Activated CD8-positive, alpha-beta memory T cell treated with anti-CD3 and anti-CD28 coated beads, Interleukin-2, amount 50 U/mL, for 24 hours (primary cell): ENCODE measurements around the gene TRIB2.

ENCODE experiments used
- DNase-seq: peaks from one replicate; pipeline ENCODE4 v3.0.0-alpha.2; 2020; ENCODE audit errors: extremely low read depth

The TRIB2 gene

DNA sequence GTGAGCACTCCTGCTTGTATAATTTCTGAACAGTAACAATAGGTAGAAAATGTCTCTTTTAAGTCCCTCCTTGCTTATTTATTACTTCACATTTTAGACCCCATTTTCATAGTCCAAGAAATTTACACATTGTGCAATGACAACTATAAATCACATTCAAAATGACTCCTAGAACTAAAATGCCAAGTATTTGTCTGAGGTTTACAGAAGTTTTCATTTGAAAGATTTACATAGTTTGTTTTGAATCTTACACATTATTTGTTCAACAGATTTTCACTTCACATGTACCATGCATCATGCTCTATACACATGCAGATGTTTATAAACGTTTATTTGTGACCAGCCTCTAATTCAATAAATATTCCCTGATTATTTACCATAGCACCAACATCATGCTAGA lies 15.7 kb upstream of the TRIB2 start:
- no peak for DNase-seq

DNA sequence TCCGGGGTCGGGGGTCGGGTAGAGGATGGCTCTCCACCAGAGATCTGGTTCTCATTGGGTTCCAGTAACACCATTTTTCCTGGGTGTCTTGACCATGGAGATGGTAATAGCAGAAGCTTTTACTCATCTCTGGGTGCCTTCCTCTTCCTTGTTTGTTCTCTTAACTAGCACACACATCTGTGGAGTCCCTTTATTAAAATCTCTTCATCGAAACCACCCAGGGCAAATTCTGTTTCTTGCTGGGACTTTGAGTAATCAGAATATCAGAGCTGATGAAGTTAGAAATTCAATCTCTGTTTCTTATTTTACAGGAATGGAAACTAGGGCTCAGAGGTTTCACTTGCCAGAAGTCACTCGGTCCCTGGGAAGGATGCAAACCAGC lies 15.0 kb upstream of the TRIB2 start:
- DNase-seq = no peak

DNA sequence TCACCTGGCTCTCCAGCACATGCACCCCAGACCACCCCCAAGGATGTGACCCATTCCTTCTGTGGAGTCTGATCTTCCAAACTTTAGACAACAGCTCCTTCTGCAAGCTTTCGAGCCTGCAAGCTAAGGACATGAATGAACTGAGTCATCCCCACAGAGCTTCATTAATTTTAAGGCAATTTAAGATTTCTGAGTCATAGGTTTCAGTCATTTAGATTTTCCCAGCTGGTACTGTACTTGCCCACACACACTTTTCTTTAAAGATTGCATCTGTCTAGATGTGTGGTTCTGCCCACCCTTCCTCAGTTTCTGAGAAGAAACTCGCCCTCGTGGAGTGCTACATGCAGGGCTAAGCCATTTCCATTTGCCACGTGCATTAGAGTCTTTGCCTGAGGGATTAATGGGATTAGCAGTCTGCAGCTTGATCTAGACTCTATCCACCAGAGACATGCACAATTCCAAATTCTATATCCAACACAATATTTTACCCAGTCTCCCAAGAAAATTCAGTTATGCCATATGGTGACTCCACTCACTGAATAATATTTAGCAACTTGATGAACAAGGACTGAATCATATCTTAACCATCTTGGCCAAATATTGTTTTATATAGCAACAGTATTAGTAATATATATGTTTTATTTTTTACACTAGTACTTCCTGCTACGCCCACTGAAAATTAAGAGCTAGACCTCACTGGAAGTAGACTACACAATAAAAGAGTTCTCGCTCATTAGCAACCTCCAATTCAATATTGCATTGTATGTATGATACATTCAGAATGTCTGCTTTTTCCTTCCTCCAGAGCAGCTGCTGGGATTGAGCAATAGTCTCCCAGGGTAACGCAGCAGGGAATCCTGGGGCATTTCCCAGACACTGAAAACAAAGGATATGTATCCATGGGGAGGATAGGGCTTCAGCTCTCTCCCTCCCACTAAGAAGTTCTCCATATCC lies 14.3 kb upstream of the TRIB2 start:
- no peak for DNase-seq

DNA sequence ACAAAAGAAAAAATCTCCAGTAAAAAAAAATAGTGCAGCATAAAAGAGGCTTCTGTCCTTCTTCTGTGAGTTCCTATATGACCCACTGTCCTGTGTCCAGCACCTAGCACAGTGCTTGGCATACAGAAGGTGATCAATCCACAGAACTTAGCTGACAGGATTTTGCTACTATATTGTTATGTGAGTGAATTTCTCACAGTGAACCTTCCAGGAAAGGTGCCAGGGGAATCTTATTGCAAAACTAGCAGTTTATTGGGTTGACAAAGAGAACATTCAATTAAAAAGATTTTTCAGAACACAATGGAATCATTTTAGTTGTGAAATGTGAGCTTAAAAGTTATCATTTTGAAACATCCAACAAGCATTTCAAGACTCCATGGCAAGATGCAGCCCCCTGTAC lies 12.4 kb upstream of the TRIB2 start:
- DNase-seq = no peak

DNA sequence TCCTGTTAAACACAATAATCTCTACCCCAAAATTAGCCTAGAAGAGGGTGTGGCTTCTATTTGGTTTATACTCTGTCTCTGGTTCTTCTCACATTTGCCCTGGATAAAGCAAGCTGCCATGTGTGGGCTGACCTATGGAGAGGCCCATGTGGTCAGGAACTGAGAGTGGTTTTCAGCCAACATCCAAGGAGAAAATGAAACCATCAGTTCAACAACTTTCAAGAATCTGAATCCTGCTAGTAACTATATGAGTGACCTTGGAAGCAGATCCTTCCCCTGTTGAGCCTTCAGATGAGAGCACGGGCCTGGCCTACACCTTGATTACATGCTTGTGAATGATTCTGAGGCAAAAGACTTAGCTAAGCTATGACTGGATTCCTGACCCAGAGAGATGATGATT lies 11.5 kb upstream of the TRIB2 start:
- no peak for DNase-seq

DNA sequence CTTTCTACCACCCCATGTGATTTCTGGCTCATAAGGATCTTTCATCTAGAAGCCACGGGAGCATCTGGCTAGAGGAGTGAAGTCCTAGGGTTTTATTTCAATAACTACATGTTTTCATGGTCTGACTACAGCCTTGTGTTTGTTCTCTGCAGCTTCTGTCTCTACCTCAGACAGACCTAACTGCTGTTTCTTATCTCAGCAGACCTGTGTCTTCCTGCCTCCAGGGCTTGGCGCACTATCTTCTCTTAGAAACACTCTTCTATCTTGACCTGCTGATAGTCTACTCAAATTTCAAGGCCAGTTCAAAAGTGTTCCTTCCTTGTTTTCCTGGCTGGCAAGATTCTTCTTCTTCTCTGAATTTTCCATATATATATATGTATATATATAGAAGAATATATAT lies 11.0 kb upstream of the TRIB2 start:
- DNase-seq = no peak

DNA sequence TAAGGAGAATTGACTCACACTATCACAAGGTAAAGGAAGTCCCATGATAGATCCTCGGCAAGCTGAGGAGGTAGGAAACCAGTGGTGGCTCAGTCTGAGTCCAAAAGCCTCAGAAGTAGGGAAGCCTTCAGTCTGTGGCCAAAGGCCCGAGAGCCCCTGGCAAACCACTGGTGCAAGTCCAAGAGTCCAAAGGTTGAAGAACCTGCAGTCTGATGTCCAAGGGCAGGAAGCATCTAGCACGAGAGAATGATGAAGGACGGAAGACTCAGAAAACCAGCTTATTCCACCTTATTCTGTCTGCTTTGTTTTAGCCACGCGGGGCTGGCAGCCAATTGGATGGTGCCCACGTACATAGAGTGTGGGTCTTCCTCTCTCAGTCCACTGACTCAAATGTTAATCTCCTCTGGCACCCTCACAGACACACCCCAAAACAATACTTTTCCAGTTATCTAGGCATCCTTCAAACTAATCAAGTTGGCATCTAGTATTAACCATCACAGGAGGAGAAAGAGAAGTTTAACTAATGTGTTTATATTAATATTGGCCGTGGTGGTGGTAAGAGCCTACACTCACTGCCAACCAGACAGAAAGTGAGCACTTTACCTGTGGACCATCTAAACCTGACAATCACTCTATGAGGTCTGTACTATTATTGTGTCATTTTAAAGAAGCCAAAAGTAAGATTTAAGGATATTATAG lies 8.1 kb upstream of the TRIB2 start:
- DNase-seq = no peak

DNA sequence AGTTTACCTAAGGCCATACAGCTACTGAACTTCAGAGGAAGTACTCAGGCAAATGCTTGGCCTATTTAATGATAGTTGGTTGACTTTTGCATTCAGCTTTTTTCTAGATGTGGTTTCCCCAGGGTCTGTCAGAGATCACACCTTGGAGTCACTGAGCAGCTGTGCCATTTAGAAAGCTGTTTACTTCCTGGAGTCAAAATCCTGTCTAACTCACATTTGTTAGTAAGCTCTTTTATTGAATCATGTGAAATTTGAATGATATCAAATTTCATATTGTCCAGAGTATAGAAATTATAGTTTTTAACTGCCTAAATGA lies 7.6 kb upstream of the TRIB2 start:
- DNase-seq = no peak

DNA sequence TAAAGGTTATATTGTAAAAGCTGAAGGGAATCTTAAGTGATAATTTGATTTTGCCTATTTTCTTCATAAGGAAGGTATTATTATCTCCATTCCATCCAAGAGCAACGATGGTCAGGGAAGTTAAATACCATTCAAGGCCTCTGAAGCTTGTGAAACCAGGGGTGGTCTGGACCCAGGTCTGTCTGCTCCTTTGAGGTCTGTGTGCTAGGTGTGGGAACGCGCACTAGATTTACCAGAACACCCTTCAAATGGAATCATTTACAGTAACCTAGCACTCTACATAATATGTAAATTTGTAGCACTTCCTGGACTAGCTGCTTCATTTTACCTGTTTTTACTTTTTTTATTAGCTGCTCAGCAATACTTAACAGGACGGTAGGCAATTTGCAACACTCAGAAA lies 6.4 kb upstream of the TRIB2 start:
- DNase-seq = no peak

DNA sequence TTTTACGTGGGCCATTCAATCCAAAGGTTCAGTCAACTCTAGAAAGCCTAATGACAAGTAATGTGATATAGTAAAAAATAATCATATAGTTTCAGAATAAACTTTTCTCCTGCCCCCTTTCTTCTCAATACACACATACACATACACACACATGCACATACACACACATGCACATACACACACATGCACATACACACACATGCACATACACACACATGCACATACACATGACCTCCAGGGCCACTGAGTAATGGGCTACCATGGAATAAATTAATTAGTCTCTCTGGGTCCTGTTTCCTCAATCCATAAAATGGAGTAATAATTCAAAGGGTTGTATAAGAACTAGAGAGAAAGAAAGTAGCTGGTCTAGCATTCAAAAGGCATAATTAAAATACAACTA lies 5.4 kb upstream of the TRIB2 start:
- DNase-seq = no peak

DNA sequence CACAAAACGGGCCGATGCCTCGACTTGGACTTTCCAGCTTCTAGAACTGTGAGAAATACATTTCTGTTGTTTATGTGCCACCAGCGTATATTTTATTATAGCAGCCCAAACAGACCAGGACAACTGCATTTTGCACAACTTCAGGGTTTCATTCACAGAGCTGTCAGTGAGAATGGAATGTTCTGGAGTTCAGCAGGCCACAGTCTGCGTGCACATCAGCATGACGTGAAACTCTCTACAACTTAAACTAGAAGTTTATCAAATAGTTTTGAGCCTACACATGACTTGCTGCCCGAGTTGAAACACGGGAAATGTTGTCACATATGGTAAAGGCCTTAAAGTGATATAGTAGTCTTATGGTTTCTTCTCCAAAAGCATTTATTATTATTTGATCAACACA lies 3.9 kb upstream of the TRIB2 start:
- DNase-seq = no peak

DNA sequence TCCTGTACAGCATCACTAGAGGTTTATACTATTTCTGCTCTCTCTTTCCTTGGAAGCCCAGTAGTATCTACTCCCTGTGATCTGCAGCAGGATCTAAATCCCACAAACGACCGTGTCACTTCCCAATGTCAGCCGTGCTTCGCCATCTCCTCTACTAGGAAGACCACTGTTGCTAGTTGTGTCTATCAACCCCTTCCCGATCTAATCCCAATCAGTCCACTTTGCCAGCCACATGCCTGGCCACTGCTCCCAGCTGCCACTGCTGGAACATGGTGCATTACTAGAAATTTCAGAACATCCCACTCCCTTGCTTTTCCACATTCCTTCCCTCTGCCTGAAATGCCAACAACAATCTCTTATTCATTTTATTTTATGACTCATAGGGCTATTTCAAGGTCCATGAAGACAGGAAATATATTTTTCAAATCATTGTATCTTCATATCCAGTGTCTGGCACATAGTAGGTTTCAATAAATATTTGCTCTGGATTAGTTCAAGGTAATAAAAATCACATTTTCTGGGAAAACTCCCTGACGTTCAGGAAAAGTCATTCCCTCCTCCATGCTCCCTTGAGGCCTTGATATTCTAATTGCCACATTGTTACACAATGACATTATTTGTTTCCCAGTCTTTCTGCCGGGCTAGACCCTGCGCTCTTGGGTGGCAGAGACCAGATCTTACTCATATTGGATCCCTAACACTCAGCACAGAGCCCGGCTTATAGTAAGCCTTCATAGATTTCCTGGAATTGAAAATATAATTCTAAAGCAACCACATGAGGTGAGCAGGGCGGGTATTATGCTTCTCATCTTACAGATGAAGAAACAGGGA lies 2.1 kb upstream of the TRIB2 start:
- no peak for DNase-seq

DNA sequence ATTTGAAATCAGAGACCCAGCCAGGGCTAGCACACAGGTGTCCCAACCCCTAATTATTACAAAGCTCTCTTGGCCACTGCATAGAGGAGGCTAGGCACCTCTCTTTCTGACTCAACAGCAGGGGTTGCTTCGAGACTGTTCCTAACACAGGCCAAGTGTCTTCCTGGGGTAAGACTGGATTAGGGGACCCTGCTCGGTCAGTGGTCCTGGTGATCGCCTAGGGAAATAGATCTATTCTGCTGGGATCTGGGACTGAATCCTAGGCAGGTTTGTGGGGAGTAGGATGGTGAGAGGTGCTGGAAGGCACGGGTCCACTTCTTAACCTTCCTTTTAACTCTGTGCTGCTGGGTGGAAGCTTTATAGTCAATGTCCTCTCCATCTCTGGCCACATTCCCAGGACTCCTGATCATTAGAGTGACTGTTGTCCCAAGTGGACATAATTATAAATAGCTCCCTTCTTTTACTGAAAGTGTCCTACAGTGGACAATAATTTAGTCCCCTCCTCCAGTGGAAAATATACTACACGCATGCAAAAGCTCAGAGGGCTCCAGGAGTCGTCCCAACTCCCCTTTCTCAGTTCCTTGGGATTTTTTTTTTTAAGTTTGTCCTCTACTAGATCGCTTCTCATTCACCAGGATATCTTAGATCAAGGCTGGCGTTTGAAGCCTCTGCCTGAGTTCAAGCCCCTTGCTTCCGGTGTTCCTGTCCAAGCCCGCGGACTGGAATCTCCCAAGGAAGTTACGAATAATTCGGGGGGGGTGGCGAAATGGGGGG lies 1.3 kb upstream of the TRIB2 start:
- no peak for DNase-seq

DNA sequence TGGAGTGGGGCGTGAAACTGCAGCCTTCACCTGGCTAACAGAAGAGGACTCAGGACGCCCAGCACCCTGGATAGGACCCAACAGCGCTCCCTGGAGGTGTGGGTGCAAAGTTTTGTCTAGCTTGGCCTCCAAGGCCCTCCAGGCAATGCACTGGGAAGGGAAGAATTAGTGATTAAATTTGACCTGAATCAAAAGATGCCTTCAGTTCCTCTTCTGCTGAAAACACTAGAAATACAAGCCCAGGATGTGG lies 779 bp upstream of the TRIB2 start:
- DNase-seq = no peak

DNA sequence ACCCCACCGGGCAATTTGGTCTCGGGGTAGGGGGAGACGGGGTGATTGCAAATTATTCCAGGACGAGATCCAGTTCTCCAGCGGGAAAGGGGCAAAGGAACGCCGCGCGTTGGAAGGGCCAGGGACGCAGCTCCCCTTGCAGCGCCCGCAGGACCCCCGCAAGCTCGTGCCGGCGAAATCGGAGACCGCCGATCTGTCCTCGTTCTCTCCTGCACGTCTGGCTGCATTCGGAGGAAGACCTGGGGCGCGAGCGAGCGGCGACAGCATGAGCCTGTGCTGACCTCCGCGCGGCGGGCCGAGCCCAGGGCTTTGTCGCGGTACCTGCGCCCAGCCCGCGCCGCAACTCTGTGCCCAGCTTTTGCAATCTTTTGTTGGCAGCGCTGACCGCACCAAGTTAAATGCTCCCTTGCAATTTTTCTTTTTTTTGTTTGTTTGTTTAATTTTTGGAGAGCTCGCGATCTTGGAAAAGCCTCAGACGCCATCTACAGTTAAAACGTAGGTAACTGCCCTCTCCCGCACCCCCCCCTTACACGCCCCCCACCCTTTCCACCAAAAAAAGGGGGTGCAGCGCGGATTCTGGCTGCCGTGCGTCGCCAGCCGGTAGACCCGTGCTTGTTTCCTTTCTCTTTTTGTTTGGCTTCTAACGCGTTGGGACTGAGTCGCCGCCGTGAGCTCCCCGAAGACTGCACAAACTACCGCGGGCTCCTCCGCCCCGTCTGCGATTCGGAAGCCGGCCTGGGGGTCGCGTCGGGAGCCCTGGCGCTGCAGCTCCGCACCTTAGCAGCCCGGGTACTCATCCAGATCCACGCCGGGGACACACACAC lies 667 bp downstream of the TRIB2 start:
- no peak for DNase-seq

DNA sequence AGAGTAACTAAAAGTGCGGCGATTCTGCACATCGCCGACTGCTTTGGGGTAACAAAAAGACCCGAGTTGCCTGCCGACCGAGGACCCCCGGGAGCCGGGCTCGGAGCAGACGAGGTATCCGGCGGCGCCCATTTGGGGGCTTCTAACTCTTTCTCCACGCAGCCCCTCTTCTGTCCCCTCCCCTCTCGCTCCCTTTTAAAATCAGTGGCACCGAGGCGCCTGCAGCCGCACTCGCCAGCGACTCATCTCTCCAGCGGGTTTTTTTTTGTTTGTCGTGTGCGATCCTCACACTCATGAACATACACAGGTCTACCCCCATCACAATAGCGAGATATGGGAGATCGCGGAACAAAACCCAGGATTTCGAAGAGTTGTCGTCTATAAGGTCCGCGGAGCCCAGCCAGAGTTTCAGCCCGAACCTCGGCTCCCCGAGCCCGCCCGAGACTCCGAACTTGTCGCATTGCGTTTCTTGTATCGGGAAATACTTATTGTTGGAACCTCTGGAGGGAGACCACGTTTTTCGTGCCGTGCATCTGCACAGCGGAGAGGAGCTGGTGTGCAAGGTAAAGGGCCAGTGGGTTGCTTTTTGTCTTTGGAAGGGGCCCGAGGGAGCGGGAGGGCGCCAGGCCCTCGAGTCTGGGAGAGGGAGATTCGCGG lies 1.4 kb downstream of the TRIB2 start:
- DNase-seq = no peak

DNA sequence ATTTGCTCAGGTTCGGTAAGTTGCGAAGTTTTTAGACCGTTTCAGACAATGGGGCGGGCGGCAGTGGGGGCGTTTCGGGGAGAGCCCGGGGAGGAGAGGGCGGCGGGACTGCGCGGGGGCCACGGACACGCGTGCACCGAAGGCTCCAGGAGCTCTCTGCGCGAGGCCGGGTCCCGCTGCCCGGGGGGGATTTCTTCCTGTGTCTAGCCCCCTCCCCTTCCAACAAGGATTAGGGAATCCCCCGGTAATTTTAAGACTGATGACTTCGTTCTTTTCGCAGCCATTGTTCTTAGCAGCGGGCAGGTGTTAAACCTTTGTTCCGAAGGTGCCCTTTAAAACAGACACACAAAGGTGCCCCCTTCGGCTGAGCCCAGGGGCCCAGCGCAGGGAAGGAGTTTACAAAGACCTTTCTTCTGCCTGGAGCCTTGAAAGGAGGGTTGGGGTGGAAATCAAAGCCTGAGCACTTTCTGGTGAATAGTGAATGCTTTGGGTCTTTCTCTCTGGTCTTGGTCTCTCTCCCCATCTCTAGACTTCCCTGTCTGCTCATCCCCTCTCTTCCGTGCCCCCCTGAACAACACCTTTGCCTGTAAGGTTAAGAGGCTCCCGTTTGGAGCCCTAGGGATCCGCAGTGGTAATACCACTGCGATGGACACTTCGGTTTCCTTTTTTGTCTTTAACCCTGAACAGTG lies 2.1 kb downstream of the TRIB2 start:
- no peak for DNase-seq

DNA sequence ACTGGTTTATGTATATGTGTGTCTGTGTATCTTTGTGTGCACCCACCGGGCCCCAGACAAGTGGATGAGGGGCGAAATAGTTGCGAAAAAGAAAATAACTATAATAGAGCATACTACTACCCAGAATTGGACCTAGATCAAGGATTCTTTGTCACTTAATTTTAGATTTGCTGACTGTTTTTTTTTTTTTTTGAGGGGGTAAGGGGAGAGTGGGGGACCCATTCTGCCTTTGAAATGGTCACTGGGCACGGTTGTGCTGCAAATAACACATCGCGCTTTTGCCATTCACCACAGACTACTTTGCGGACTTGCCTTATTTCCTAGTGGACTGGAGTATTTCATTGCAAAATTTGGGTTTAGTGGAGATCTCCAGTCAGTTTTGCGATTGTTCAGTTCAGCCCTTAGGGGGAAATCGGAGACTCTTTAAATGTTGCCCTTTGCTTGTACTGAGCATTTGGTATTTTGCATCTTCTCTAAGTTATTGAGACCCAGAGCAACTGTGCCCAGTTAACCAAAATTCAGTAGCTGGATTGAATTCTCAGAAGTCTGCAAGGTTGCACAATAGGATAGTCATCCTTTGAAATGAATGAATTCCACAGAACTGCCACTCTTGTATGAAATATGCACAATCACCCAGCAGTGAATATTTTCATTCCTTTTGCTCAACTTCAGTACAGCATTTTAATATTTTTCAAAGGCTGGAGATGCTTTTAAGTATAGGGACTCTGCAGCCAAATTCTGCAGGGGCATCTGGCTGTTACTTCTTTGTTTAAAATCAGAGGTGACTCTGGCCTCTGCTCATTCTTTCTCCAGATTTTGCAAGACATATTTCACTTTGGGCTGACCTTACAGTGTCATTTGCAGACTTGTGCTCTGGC lies 2.9 kb downstream of the TRIB2 start:
- DNase-seq = no peak

DNA sequence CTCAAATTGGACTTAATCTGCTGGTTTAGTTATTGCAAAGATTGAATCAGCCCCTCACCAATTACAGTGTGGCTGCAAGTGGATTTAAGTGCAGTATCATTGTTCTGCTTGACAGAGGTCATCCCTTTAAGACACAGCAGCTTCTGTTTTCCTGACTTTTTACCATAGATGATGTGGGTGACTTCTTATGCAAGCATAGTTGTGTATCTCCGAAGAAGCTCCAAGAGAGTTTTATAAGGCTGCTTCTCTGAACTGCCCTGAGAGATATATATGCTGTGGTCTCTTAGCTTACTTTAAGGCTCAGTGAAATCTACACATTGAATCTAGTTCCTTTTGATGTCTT lies 3.5 kb downstream of the TRIB2 start:
- no peak for DNase-seq
